Immature natural killer cell (primary cell): ENCODE data around the gene GAL3ST3. TPM values are rescaled to one million over a fixed set of nuclear protein-coding genes. Genes with fewer than 3 reads are reported as not detected.
"Not testable (repeated sequence)": the region's sequence is repeated elsewhere in the genome, so short reads cannot be mapped to it uniquely, and the experiment has no call there.

ENCODE experiments used
- DNase-seq, 3 donors: peaks; one replicate each; pipeline ENCODE4 v3.0.0; 2022; ENCODE audit warnings: mixed read lengths in 1 of 3
- H3K27ac Mint-ChIP-seq, 6 donors: one replicate each; pipeline ENCODE4 v1.8.0; 2020; ENCODE audit warnings: mixed read lengths in 6 of 6, mild to moderate bottlenecking in 5 of 6, inconsistent platforms in 4 of 6, moderate library complexity in 3 of 6
- H3K27me3 Mint-ChIP-seq, 3 donors: one replicate each; pipeline ENCODE4 v1.8.0; 2020 to 2021; ENCODE audit warnings: low read depth in 3 of 3, mild to moderate bottlenecking in 3 of 3, mixed read lengths in 3 of 3, moderate library complexity in 3 of 3, inconsistent platforms in 1 of 3
- H3K36me3 Mint-ChIP-seq, 3 donors: one replicate each; pipeline ENCODE4 v1.8.0; 2020; ENCODE audit warnings: mixed read lengths in 3 of 3, inconsistent platforms in 2 of 3, mild to moderate bottlenecking in 2 of 3
- H3K4me1 Mint-ChIP-seq, 2 donors: one replicate each; pipeline ENCODE4 v1.8.0; 2020; ENCODE audit warnings: inconsistent platforms in 2 of 2, mild to moderate bottlenecking in 2 of 2, mixed read lengths in 2 of 2, moderate library complexity in 1 of 2
- H3K4me3 Mint-ChIP-seq, 5 donors: one replicate each; pipeline ENCODE4 v1.8.0; 2020; ENCODE audit warnings: mild to moderate bottlenecking in 5 of 5, mixed read lengths in 5 of 5, inconsistent platforms in 3 of 5, moderate library complexity in 3 of 5
- H3K9me3 Mint-ChIP-seq, 6 donors: one replicate each; pipeline ENCODE4 v1.8.0; 2020; ENCODE audit warnings: mild to moderate bottlenecking in 6 of 6, mixed read lengths in 6 of 6, inconsistent platforms in 4 of 6, moderate library complexity in 3 of 6
- polyA plus RNA-seq, 3 donors: library from polyadenylated mRNA; unstranded; fragments of 300-500 nt; fragmentation: Illumina TruSeq; gene quantifications; one replicate each; pipeline ENCODE4 v1.2.3, GENCODE V29; 2021

Gene GAL3ST3
- polyA plus RNA-seq, 3 donors from 2014 or later: not detected

- H3K27me3 Mint-ChIP-seq: peaks cover 2 to 10% (median 2%) of the 10 kb centered on the region in 3 donors
- no peak for DNase-seq
- no peak overlapping the region for H3K27ac Mint-ChIP-seq
- peak overlapping the region in 1 of 5 donors; percentile 23 for H3K4me3 Mint-ChIP-seq
- H3K36me3 Mint-ChIP-seq: no peaks in the 10 kb centered on the region
- H3K4me1 Mint-ChIP-seq: no peaks in the 10 kb centered on the region
- H3K9me3 Mint-ChIP-seq: no peaks in the 10 kb centered on the region
Observed at GRCh38 chr11:66011239-66011784, 37.6 kb downstream of the GAL3ST3 start.

GRCh38 chr11:66010036-66010435 is 38.9 kb downstream of the GAL3ST3 start:
- not testable (repeated sequence) for H3K27me3 Mint-ChIP-seq, H3K4me3 Mint-ChIP-seq, H3K27ac Mint-ChIP-seq, H3K4me1 Mint-ChIP-seq, H3K9me3 Mint-ChIP-seq, DNase-seq, H3K36me3 Mint-ChIP-seq

DNA sequence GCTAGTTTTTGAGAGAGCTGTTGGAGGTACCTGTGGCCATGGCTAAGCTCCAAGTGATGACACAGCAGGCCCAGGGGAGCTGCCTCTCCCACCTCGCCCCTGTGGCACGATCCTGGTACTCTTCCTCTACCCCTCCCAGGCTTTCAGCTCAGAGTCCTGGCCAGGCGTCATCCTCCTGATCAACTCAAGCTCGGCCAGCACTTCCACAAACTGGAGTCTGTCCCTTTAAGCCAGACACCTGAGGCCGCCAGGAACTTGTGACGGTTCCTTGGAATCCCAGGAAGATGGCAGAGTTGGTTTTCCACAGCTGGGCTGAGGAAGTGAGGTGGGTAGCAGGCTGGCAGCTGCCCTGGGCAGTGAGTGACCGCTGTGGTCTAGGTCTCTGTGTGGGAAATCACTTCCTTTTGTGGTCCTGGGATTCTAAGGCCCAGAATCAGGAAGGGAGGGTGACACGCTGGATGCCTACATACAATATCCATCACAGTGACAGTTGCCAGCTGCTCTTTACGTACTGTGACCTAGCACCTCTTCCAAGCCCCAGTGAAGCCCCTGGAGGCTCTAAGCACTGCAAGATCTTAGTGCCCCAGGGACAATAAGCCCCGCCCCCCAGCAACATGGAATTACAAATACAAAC is 40.4 kb downstream of the GAL3ST3 start:
- H3K27me3 Mint-ChIP-seq: peaks cover 2 to 10% (median 2%) of the 10 kb centered on the region in 3 donors
- H3K4me1 Mint-ChIP-seq: peaks cover 2 to 5% of the 10 kb centered on the region in 2 donors
- H3K27ac Mint-ChIP-seq: no peak overlapping the region
- H3K9me3 Mint-ChIP-seq: no peaks in the 10 kb centered on the region
- H3K36me3 Mint-ChIP-seq: peaks cover 0 to 9% (median 0%) of the 10 kb centered on the region in 3 donors
- H3K4me3 Mint-ChIP-seq: no peak overlapping the region
- no peak for DNase-seq

DNA sequence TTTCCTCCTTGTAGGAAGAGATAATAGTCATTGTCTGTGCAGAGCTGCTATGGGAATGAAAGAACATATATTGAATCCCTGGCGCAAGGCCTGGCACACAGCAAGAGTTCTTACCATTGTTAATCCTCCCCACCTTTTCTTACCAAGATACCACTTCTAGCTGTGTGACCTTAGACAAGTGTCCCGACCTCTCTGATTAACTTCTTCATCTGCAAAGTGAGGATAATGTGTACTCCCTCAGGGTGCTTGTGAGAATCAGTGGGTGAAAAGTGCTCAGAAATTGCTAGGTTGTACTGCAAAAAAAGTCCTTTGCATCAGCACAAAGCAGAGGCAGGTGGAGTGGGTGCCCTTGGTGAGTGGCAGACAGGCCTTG is 40.9 kb downstream of the GAL3ST3 start:
- peaks cover 2 to 10% (median 2%) of the 10 kb centered on the region in 3 donors for H3K27me3 Mint-ChIP-seq
- H3K4me1 Mint-ChIP-seq: peaks cover 7 to 10% of the 10 kb centered on the region in 2 donors
- no peak overlapping the region for H3K4me3 Mint-ChIP-seq
- no peak for DNase-seq
- H3K27ac Mint-ChIP-seq: no peak overlapping the region
- H3K9me3 Mint-ChIP-seq: no peaks in the 10 kb centered on the region
- H3K36me3 Mint-ChIP-seq: peaks cover 0 to 9% (median 0%) of the 10 kb centered on the region in 3 donors

DNA sequence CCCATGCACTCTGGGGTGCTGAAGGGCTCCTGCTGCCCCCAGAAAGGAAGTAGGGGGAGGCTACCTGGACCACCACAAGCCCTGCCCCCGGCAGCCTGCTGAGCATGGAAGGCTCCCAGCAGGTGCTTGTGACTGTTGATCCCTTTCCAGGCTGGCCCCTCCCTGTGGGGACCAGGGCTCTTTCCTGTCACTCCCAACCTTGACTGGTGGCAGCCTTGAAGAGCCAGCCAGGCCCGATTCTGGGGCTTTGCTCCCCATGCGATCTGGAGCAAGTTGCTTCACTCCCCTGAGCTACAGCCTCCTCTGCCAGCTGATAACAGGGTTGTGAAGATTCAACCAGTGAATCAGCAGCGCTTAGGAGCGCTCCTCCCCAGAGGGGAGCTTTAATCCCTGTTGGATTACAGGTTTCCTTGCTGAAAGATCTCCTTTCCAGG is 41.7 kb downstream of the GAL3ST3 start:
- no peak for DNase-seq
- Mint-ChIP-seq H3K27me3 (peaks cover 4 to 15% (median 5%) of the 10 kb centered on the region in 3 donors), H3K4me1 (peaks cover 15 to 16% of the 10 kb centered on the region in 2 donors), H3K9me3 (no peaks in the 10 kb centered on the region), H3K36me3 (peaks cover 0 to 9% (median 0%) of the 10 kb centered on the region in 3 donors), H3K4me3 (no peak overlapping the region), H3K27ac (no peak overlapping the region)

- Mint-ChIP-seq H3K4me3 (no peak overlapping the region), H3K4me1 (peaks cover 19 to 20% of the 10 kb centered on the region in 2 donors), H3K9me3 (no peaks in the 10 kb centered on the region), H3K27me3 (peaks cover 8 to 19% (median 9%) of the 10 kb centered on the region in 3 donors), H3K27ac (no peak overlapping the region), H3K36me3 (peaks cover 0 to 9% (median 0%) of the 10 kb centered on the region in 3 donors)
- DNase-seq: no peak
Observed at GRCh38 chr11:66006891-66007176, 42.1 kb downstream of the GAL3ST3 start.

DNA sequence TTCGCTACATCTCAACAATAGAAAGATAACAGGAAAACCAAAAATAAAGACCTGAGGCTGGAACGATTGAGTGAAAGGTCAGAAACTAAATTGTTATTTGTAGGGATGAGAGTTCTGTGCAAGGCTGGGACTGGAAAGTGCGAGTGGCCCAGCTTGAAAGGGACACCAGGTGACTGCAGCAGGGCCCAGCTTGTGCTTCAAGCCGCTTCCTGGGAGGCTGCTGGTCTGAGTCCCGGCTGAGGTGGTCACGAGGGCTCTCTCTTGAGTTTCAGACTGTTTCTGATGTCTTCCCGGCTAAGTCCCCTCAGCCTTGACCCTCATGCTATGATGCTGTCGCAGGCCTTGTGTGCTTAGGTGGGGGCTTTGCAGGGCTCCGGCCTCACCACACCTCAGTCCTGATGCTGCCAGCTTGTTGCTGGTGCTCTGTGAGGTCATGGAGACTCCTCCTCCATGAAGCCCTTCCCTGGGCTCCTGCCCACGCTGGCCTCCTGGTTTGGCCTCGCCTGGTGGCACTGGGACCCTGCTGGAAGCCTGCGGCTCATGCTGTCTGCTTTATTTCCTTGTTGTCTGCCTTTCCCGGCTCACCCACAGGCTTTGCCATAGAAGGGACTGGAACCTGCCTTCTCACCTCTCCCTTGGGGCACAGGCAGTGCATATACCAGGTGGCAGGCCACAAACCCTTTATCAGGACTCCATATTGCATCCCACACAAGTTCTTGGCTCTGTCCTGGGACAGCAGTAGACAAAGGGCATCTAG is 42.6 kb downstream of the GAL3ST3 start:
- Mint-ChIP-seq H3K4me3 (no peak overlapping the region), H3K36me3 (peaks cover 0 to 9% (median 0%) of the 10 kb centered on the region in 3 donors), H3K27ac (no peak overlapping the region), H3K4me1 (peaks cover 24 to 25% of the 10 kb centered on the region in 2 donors), H3K27me3 (peaks cover 9 to 19% (median 10%) of the 10 kb centered on the region in 3 donors), H3K9me3 (no peaks in the 10 kb centered on the region)
- no peak for DNase-seq

- H3K27ac Mint-ChIP-seq: peak overlapping the region in 1 of 6 donors; percentile 45
- no peak for DNase-seq
- H3K36me3 Mint-ChIP-seq: peaks cover 0 to 11% (median 4%) of the 10 kb centered on the region in 3 donors
Observed at GRCh38 chr11:66004186-66004585, 44.8 kb downstream of the GAL3ST3 start.

DNA sequence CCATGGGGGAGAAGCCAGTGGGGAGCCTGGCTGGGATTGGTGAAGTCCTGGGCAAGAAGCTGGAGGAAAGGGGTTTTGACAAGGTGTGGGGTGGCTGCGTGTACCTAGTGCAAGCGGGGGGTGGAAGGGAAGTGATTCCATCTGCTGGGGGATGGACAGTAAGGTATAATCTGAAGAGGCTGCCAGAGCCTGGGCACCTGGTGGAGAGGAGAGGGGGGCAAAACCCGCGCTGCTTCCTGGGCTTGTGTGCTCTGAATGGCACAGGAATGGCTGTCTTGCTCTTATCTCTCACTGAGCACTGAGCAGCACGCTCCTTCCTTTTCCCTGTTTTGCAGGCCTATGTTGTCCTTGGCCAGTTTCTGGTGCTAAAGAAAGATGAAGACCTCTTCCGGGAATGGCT is 45.7 kb downstream of the GAL3ST3 start:
- H3K4me1 Mint-ChIP-seq: peaks cover 42 to 50% of the 10 kb centered on the region in 2 donors
- DNase-seq: no peak
- H3K36me3 Mint-ChIP-seq: peaks cover 0 to 20% (median 13%) of the 10 kb centered on the region in 3 donors
- H3K27me3 Mint-ChIP-seq: peaks cover 8 to 13% (median 9%) of the 10 kb centered on the region in 3 donors
- no peaks in the 10 kb centered on the region for H3K9me3 Mint-ChIP-seq
- H3K4me3 Mint-ChIP-seq: peak overlapping the region; percentile 76 to 99 (median 98)
- H3K27ac Mint-ChIP-seq: peak overlapping the region; percentile 77 to 96 (median 84)

More at GRCh38 chr11:66004186-66004585, 44.8 kb downstream of the GAL3ST3 start:
- peak overlapping the region in 3 of 5 donors; percentile 36 to 99 (median 98) for H3K4me3 Mint-ChIP-seq
- H3K9me3 Mint-ChIP-seq: no peaks in the 10 kb centered on the region
- H3K27me3 Mint-ChIP-seq: peaks cover 8 to 13% (median 9%) of the 10 kb centered on the region in 3 donors
- peaks cover 41% of the 10 kb centered on the region in 2 donors for H3K4me1 Mint-ChIP-seq

- H3K27me3 Mint-ChIP-seq: peaks cover 8 to 13% (median 9%) of the 10 kb centered on the region in 3 donors
Observed at GRCh38 chr11:66002648-66003225, 46.2 kb downstream of the GAL3ST3 start.

DNA sequence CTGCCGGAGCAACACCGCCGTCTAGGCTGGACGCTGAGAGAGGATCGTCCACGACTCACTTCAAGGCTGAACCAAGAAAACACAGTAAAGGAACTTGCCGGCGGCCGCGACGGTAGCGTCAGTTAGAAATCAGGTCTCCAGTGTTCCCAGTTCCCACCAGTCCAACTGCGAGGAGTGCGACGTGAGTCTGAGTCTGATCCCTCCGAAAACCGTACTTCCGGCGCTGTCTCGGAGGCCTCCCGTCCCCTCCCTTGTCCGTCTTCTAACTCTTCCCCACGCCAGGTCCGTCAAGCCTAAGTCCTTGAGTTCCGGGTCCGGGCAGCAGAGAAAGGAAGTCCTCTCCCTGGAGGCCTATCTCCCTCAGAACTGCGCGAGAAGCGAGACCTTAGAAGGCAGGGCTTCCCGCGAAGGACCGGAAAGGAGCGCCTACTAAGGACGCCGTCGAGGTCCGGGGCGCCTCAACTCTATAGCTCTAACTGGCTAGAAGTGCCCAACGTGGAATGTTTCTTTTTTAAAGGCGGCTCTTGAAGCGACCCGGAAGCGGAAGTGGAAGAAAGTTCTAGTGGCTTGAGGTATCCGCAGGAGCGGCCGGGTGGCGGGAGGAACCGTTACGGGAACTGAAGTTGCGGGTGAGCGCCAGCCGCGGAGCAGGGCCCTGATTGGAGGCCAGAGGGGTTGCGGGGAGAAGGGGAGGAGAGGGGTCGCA is 46.9 kb downstream of the GAL3ST3 start, which contains the start of the genes BANF1 and EIF1AD:
TSS of gene BANF1 (plus strand) at position 562 of the 706 bp plus-strand sequence. CDS start 748 bp downstream, outside the sequence.
TSS of gene EIF1AD (minus strand) at position 216 of the 706 bp plus-strand sequence. CDS start 1,768 bp downstream, outside the sequence.
- H3K9me3 Mint-ChIP-seq: no peaks in the 10 kb centered on the region
- peak; percentile 95 for DNase-seq
- H3K27me3 Mint-ChIP-seq: peaks cover 8 to 13% (median 9%) of the 10 kb centered on the region in 3 donors
- H3K27ac Mint-ChIP-seq: peak within 1 kb of the TSS; percentile 96 to 99 (median 98)
- H3K4me1 Mint-ChIP-seq: peaks cover 45 to 55% of the 10 kb centered on the region in 2 donors
- peak within 1 kb of the TSS; percentile 92 to 100 (median 99) for H3K4me3 Mint-ChIP-seq
- H3K36me3 Mint-ChIP-seq: peaks cover 7 to 30% (median 20%) of the 10 kb centered on the region in 3 donors

More at GRCh38 chr11:66002648-66003225, 46.2 kb downstream of the GAL3ST3 start:
- H3K9me3 Mint-ChIP-seq: no peaks in the 10 kb centered on the region
- peaks cover 42 to 53% of the 10 kb centered on the region in 2 donors for H3K4me1 Mint-ChIP-seq
- peak overlapping the region; percentile 82 to 99 (median 97) for H3K27ac Mint-ChIP-seq
- peak overlapping the region; percentile 92 to 100 (median 99) for H3K4me3 Mint-ChIP-seq
- H3K36me3 Mint-ChIP-seq: peaks cover 3 to 26% (median 15%) of the 10 kb centered on the region in 3 donors
- no peak for DNase-seq

- peaks cover 4 to 7% (median 6%) of the 10 kb centered on the region in 3 donors for H3K27me3 Mint-ChIP-seq
- H3K4me3 Mint-ChIP-seq: peak overlapping the region in 1 of 5 donors; percentile 8
- peaks cover 11 to 34% (median 29%) of the 10 kb centered on the region in 3 donors for H3K36me3 Mint-ChIP-seq
- H3K9me3 Mint-ChIP-seq: no peaks in the 10 kb centered on the region
- DNase-seq: no peak
- peak overlapping the region in 2 of 6 donors; percentile 54 to 61 for H3K27ac Mint-ChIP-seq
- peaks cover 29 to 41% of the 10 kb centered on the region in 2 donors for H3K4me1 Mint-ChIP-seq
Observed at GRCh38 chr11:65997286-65997685, 51.7 kb downstream of the GAL3ST3 start.

DNA sequence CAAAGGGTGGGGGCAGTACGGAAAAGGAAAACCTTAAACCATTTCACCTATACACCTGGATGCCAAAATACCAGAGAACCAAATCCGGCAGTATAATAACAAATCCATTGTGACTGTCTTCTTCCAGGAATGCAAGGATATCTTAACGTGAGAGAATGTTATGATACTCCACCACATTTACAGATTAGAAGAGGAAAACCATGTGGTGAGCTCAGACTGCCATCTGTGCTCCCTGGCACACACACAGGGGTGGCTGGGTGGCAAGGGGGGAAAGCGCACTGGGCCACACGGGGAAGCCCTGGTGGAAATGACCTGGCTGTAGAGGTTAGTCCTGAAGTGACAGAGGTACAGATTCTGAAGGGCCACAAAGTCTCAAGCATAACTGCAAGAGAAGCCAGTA is 56.9 kb downstream of the GAL3ST3 start:
- no peak overlapping the region for H3K4me3 Mint-ChIP-seq
- no peaks in the 10 kb centered on the region for H3K9me3 Mint-ChIP-seq
- DNase-seq: no peak
- peaks cover 5 to 8% of the 10 kb centered on the region in 2 donors for H3K4me1 Mint-ChIP-seq
- H3K27ac Mint-ChIP-seq: no peak overlapping the region
- H3K27me3 Mint-ChIP-seq: no peaks in the 10 kb centered on the region
- H3K36me3 Mint-ChIP-seq: peaks cover 8 to 13% (median 9%) of the 10 kb centered on the region in 3 donors
